Measurements from ENCODE around the gene TSGA10.
"Not testable (repeated sequence)": the region's sequence is repeated elsewhere in the genome, so short reads cannot be mapped to it uniquely, and the experiment has no call there.

The TSGA10 gene

GRCh38 chr2:99154643-99155536 is at the start of gene TSGA10, which contains the start of gene LIPT1:
TSS of gene TSGA10 (minus strand) at chr2:99154942. CDS start at chr2:99109439, 45,503 bp downstream.
TSS of gene LIPT1 (plus strand) at chr2:99154967. CDS start at chr2:99161958, 6,991 bp downstream.
- peak; percentile 49 to 56 for DNase-seq (ENCODE audit: low read depth in 2 of 2)

GRCh38 chr2:99201959-99202678 is 47.4 kb upstream of the TSGA10 start:
- no peak for DNase-seq (ENCODE audit: low read depth in 2 of 2)

- DNase-seq (ENCODE audit: low read depth in 2 of 2) = no peak
These were observed 45.5 kb upstream of the TSGA10 start for GRCh38 chr2:99200076-99200800.

GRCh38 chr2:99198103-99198841 is 43.5 kb upstream of the TSGA10 start:
- DNase-seq (ENCODE audit: low read depth in 2 of 2) = no peak

GRCh38 chr2:99192364-99192763 is 37.6 kb upstream of the TSGA10 start:
- not testable (repeated sequence) for DNase-seq (ENCODE audit: low read depth in 2 of 2)

GRCh38 chr2:99190548-99190947 is 35.8 kb upstream of the TSGA10 start:
- no peak for DNase-seq (ENCODE audit: low read depth in 2 of 2)

- DNase-seq (ENCODE audit: low read depth in 2 of 2) = no peak
These were observed 33.6 kb upstream of the TSGA10 start for GRCh38 chr2:99188357-99188756.

- no peak for DNase-seq (ENCODE audit: low read depth in 2 of 2)
These were observed 32.3 kb upstream of the TSGA10 start for GRCh38 chr2:99187011-99187410.

- DNase-seq (ENCODE audit: low read depth in 2 of 2) = no peak
These were observed 30.1 kb upstream of the TSGA10 start for GRCh38 chr2:99184811-99185210.

GRCh38 chr2:99183025-99183424 is 28.3 kb upstream of the TSGA10 start:
- no peak for DNase-seq (ENCODE audit: low read depth in 2 of 2)

- DNase-seq (ENCODE audit: low read depth in 2 of 2) = no peak
These were observed 26.9 kb upstream of the TSGA10 start for GRCh38 chr2:99181624-99182000.

- DNase-seq (ENCODE audit: low read depth in 2 of 2) = peak; percentile 85 to 86
These were observed 26.2 kb upstream of the TSGA10 start, which contains the start of the genes MITD1 and MRPL30 for GRCh38 chr2:99180755-99181623. TSS of gene MITD1 (minus strand) at chr2:99181058. CDS start at chr2:99180981, 77 bp downstream. TSS of gene MRPL30 (plus strand) at chr2:99181184. CDS start at chr2:99186204, 5,020 bp downstream.

GRCh38 chr2:99171377-99172140 is 16.8 kb upstream of the TSGA10 start:
- DNase-seq (ENCODE audit: low read depth in 2 of 2) = no peak

- DNase-seq (ENCODE audit: low read depth in 2 of 2) = no peak
These were observed 14.8 kb upstream of the TSGA10 start for GRCh38 chr2:99169534-99169933.

- no peak for DNase-seq (ENCODE audit: low read depth in 2 of 2)
These were observed 11.5 kb upstream of the TSGA10 start for GRCh38 chr2:99166218-99166617.

- DNase-seq (ENCODE audit: low read depth in 2 of 2) = no peak
These were observed 4.9 kb upstream of the TSGA10 start for GRCh38 chr2:99159594-99159993.

- DNase-seq (ENCODE audit: low read depth in 2 of 2) = no peak
These were observed 3.9 kb upstream of the TSGA10 start for GRCh38 chr2:99158599-99158998.

- DNase-seq (ENCODE audit: low read depth in 2 of 2) = no peak
These were observed 2.1 kb upstream of the TSGA10 start for GRCh38 chr2:99156891-99157290.

- no peak for DNase-seq (ENCODE audit: low read depth in 2 of 2)
These were observed 679 bp downstream of the TSGA10 start for GRCh38 chr2:99153921-99154604.
